ENCODE results near the gene DOK3. TPM values are rescaled to one million over a fixed set of nuclear protein-coding genes. Genes with fewer than 3 reads are reported as not detected.
"Not testable (repeated sequence)": the region's sequence is repeated elsewhere in the genome, so short reads cannot be mapped to it uniquely, and the experiment has no call there.

Gene DOK3
- total RNA-seq, 2 experiments from 2014 or later, result 9.8 TPM

DNA sequence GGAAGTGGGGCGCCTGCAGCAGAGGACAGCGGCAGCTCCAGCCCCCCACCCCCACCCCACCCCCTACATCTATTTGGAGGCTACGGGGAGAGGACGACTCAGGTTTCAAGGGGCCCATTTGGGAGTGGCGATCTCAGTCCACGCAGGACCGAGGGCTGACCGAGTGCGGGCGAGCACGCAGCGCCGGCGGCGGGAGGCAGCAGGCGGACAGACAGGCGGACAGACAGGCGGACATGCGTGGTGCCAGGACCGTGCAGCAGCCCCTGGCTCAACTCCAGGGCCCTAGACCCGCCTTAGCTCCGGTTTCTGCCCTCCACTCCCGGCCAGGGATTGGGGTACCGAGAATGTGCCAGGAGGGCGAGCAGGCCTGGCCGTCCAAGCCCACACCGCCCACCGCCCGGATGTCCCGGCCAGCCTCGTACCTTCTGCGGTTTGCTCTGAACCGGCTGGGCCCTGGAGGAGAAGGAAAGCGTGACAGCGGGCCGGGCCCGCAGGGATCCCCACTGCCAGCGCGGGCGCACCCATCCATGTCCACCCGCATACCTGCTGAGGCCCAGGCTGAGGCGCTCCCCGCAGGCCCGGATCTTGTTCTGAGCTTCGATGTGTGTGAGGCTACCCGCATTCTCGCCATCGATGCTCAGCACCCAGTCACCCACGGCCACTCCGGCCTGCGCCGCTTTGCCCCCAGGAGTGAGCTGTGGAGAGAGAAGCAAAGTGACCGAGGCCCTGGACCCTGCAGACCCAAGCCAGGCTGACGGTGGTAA, 17.5 kb downstream of the DOK3 start:
- CTCF ChIA-PET, result interaction anchor here (1.2 to 4.2 kb wide), 4 partner anchors 9 to 88 kb away, joined by 4 to 19 read pairs (median 6); no protein-coding TSS in a partner anchor
- POLR2A ChIA-PET, result interaction anchor here (1.5 kb wide), 1 partner anchor 16 kb away, joined by 4 read pairs; no protein-coding TSS in a partner anchor

DNA sequence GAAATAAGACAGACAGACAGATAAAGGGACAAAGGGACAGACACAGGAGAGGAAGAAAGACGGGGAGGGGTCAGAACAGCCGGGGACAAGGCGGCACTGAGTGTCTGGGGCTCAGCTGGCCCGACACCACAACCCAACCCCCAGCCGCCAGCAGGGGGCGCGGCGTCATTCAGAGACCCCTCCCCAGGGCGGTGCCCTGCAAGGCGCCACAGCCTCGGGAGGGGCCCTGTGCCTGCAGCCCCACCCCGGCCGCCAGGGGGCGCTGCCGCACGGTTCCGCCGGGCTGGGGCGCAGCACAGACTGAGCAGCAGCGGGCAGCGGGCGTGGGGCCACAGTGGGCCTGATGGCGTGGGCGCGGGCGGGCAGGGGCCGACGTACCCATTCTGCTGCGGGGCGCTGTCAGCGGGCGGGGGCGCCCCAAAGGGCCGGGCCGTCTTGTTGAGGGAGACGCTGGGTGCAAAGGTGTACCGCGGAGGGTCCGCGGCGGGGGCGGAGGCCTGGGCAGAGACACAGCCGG, 18.1 kb downstream of the DOK3 start:
- CTCF ChIA-PET, result interaction anchor here (1.2 to 1.4 kb wide), 2 partner anchors 13 to 17 kb away, joined by 3 to 4 read pairs; no protein-coding TSS in a partner anchor
- POLR2A ChIA-PET, result no interaction called here

DNA sequence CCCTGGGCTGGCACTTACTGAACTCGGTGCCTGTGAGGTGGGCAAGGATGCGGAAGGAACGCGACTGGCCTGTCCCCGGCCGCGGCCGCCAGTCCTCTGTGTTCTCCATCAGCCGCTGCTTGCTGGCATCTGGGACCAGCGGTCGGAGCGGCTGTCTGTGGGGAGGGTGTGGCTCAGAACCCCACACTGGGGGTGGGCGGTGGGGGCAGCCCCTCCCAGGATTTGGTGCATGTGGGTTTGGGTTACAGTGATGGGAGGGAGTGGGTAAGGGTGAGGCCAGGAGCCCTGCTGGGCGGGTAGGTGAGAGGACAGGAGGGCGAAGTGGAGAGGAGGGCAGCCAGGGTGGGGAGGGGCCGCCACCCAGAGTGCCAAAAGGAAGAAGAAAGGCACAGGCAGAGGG, 18.6 kb downstream of the DOK3 start:
- ChIA-PET CTCF (interaction anchor here (1.2 to 1.4 kb wide), 2 partner anchors 12 to 17 kb away, joined by 3 to 4 read pairs; no protein-coding TSS in a partner anchor), POLR2A (no interaction called here)

DNA sequence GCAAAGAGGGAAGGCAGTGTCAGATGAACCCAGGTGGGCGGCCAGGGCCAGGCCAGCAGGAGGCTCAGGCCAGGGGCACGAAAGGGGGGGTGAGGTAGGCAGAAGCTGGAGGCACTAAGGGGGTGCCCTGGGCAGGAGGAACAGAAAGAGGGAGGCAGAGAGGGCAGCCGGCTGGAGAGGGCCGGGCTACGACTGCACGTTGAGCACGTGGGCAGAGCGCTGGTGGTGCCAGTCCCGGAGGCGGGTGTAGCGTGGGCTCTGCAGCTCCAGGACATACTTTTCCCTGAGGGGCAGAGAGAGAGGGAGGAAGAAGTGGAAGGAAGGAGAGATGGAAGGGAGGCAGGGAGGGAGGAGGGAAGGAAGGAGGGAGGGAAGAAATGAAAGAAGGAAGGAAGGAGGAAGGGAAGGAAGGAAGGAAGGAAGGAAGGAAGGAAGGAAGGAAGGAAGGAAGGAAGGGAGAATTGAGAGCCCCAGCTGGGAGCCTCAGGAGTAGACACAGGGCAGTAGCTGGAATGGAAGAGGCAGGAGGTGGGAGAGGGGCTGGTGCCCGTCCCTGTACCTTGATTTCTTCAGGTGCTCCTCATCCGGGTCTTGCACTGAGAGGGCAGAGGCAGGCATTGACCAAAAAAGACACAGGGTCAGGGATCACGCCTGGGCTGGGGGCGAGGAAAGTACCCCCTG, 19.2 kb downstream of the DOK3 start:
- ChIA-PET POLR2A (interaction anchor here (0.7 kb wide), 1 partner anchor 86 kb away, joined by 9 read pairs; no protein-coding TSS in a partner anchor), CTCF (interaction anchor here (1.2 kb wide), 1 partner anchor 16 kb away, joined by 3 read pairs; no protein-coding TSS in a partner anchor)

DNA sequence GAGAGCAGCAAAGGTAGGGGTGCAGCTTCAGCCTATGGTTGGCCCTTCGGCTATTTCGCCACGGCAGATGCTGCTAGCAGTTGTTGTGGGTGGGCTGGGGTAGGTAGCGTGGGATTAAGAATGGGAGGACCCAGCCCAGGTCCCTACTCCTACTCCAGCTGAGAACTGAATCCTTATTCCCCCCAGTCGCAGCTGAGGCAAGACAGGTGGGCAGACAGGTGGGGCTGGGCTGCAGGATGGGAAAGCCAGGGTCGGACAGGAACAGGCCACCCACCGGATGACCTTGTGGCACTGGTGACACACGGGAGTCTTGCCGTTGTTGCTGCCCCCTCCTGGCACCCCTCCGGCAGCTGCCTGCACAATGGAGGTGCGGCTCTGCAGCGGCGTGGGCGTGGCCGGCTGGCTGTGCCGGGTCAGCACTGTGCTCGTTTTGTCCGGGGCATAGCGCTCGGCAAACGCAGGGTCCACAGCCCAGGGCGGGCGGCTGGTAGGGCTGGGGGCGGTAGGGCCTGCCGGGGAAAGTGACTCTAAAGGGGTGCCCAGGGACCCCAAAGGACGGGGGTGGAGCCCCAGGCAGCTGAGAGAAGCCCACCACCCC, 20.4 kb downstream of the DOK3 start:
- ChIA-PET POLR2A (interaction anchor here (0.6 kb wide), 1 partner anchor 9 kb away, joined by 3 read pairs; no protein-coding TSS in a partner anchor), CTCF (interaction anchor here (1.3 to 2.2 kb wide), 2 partner anchors 12 to 179 kb away, joined by 4 to 6 read pairs; no protein-coding TSS in a partner anchor)

DNA sequence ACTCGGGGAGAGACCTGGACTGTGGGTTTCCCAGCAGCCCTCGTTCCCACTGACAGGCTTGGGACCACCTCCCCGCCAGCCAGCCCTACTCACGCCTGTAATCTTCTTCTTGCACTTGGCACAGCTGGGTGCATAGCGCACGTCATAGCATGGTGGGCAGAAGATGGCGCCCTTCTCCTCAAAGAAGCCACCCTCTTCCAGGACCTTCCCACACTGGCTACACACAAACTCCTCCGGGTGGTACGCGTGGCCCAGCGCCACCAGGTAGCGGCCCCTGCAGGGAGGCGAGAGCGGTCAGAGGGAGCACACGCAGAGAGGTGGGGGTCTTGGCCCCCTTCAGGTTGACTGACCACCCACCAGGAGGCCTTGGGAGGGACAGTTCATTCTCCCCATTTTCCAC, 21.7 kb downstream of the DOK3 start:
- ChIA-PET POLR2A (no interaction called here), CTCF (interaction anchor here (1.3 to 2.2 kb wide), 3 partner anchors 14 to 178 kb away, joined by 3 to 6 read pairs (median 4); no protein-coding TSS in a partner anchor)

DNA sequence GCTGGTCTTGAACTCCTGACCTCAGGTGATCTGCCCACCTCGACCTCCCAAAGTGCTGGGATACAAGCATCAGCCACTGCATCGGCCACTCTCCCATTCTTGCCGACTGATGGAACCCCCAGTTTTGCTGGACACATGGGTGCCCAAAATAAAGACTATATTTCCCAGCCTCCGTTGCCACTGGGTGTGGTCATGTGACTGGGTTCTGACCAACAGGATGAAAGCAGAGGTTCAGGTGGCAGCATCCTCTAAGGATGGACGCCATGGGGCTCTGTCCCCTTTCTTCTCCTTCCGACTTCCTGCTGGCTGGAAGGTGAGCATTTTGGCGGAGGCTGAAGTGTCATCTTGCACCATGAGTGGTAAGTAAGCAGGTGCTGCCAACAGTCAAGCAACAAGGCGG, 22.5 kb downstream of the DOK3 start:
- POLR2A ChIA-PET, result no interaction called here
- CTCF ChIA-PET, result interaction anchor here (0.6 kb wide), 1 partner anchor 109 kb away, joined by 5 read pairs; no protein-coding TSS in a partner anchor

DNA sequence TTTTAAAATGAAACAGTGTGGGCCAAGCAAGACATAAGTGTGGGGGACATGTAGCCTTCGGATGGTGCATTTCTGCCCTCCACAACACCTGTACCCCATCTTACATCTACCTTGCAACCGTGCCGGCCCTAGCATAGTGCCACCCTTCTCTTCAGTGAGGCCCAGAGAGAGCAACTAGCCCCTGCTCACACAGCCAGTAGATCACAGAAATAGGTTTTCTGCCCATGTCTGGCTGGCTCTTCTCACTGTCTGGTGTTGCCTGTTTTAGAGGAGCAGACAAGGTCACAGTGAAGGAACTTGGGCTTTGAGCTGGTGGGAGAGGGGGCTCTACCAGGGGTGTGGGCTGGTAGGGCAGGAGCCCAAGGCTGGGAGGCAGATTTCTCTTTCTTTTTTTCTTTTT, 23.4 kb downstream of the DOK3 start:
- ChIA-PET POLR2A (no interaction called here), CTCF (no interaction called here)

DNA sequence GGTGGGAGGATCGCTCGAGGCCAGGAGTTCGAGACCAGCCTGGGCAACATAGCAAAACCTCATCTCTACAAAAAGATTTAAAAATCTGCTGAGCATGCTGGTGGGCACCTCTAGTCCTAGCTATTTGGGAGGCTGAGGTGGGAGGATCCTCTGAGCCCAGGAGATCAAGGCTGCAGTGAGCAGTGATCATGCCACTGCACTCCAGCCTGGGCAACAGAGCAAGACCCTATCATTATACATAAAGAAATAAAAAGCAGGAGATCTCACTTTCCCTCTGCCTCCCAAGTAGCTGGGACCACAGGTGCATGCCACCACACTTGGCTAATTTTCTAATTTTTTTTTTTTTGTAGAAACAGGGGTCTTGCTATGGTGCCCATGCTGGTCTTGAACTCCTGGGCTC, 23.9 kb downstream of the DOK3 start:
- POLR2A ChIA-PET, CTCF ChIA-PET: not testable (repeated sequence)

DNA sequence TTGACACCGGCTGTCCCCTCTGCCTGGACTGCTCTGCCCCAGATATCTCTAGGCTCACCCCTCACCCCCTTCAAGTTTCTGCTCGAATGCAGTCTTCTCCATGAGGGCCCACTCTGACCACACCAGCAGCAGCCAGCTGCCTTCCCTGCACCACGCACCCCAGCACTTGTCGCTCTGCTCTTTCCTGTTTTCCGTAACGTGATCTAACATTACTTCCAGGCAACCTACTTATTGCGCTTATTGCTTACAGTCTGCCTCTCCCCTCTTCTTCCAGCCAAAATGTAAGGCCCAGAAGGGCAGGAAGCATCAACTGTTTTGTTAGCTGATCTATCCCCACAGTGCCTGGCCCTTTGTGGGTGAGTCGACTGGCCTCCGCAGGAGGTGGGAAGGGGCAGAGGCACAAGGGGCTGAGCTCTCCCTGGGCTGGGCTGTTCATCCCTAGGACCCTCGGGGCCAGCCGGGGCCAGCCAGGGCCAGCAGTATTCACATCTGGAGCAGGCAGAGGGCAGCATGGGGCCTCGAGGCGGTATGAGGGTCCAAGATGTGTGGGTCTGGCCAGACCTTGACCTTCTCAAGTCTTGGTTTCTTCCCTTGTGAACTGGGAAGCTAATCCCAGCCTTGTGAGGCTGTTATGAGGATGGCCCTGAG, 24.6 kb downstream of the DOK3 start:
- CTCF ChIA-PET, result interaction anchor here (0.6 kb wide), 1 partner anchor 402 kb away, joined by 3 read pairs; no protein-coding TSS in a partner anchor
- POLR2A ChIA-PET, result no interaction called here

DNA sequence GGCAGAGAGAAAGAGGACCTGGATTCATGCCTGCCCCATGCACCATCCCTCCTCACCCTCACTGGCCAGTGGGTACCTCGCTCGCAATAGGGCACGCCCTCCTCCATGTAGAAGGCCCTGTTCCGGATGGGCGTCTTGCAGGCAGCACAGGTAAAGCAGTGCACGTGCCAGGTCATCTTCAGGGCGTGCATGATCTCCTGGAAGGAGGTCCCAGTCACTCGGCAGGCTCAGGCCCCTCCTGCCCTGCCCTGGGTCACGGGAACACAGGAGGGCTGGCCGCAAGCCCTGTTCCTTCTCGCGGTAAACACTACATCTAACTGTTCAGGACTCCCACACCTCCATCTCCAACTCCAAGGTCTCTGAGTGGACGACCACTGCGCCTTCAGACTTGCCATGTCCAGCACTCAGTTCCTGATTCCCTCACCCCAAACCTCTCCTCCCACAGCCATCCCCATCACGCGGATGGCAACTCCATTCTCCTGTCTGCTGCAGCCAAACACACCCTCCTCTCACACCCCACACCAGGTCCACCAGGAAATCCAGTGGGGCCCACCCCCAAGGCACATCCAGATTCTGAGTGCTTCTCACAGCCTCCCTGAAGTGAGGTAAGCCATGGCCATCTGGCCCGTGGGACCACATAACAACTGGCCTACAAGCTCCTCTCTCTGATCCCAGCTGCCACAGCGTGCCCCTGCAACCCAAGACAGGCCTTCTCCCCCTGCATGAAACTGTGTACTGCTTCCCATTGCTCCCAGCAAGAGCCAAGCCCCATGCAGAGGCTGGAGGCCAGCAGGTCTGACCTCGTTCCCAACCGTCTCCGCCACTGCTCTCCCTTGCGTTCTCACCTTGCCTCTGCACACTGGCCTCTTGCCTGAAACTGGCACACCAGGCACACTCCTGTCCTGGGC, 25.4 kb downstream of the DOK3 start:
- ChIA-PET POLR2A (no interaction called here), CTCF (no interaction called here)

DNA sequence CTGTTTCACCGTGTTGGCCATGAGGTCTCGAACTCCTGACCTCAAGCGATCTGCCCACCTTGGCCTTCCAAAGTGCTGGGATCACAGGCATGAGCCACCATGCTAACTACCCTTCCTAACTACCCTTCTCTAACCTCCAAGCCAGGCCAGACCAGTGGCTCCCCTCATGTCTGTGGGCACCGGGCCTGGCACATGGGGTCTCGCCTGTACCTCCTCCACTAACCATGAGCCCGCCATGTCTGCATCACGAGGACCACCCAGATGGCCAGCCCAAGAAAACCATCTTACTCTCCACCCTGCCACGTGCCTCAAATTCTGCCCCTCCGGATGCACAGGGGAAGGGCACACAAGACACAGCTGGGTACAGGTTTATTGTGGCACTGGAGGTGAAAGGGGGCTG, 26.6 kb downstream of the DOK3 start:
- CTCF ChIA-PET, result interaction anchor here (1.3 to 1.6 kb wide), 2 partner anchors 10 to 14 kb away, joined by 3 to 13 read pairs; partner anchors contain the start of gene PDLIM7
- POLR2A ChIA-PET, result interaction anchor here (0.6 kb wide), 1 partner anchor 11 kb away, joined by 4 read pairs; no protein-coding TSS in a partner anchor

DNA sequence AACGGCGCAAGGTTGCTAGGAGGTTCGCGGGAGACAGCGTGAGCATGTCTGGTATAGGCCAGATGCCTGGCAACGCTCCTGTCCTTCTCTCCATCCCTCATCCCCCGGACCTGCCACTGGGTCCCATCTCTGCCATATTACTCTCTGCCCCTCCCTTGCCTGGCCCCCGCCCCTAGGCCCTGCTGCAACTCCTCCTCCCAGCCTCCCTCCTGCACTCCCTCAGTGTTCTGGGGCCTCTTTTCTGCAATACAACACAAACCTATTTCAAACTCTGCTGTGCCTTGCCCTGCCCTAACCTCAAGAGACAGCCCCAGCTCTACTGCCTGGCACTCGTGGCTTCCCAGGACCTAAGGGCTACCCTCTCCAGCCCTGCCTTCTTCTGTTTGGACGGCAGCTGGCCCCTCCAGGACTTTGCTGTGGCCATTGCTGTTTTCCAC, 27.2 kb downstream of the DOK3 start:
- ChIA-PET POLR2A (no interaction called here), CTCF (interaction anchor here (1.3 to 1.6 kb wide), 2 partner anchors 11 to 15 kb away, joined by 3 to 13 read pairs; partner anchors contain the start of gene PDLIM7)

DNA sequence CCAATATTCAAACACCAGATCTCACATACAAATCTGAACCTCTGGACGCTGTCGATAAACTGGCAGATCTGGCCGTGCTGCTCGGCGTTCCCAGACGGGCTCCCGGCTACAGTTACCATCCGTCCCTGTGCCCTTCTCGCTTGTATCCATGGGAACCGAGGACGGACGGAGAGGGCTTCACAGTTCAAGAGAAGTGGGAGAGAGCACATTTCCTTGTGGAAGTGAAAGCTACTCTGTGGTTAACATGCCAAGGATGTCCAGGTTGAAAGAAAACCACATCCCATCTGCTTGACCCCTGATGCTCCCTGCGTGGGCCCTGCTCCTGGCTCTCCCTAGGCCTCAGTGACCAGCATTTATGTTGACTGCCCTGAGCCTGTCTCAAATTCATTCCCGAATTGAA, 29.9 kb downstream of the DOK3 start:
- ChIA-PET CTCF (interaction anchor here (1.1 to 3.6 kb wide), 3 partner anchors 12 to 24 kb away, joined by 4 to 16 read pairs (median 4); no protein-coding TSS in a partner anchor), POLR2A (interaction anchor here (0.6 kb wide), 1 partner anchor 101 kb away, joined by 3 read pairs; no protein-coding TSS in a partner anchor)

DNA sequence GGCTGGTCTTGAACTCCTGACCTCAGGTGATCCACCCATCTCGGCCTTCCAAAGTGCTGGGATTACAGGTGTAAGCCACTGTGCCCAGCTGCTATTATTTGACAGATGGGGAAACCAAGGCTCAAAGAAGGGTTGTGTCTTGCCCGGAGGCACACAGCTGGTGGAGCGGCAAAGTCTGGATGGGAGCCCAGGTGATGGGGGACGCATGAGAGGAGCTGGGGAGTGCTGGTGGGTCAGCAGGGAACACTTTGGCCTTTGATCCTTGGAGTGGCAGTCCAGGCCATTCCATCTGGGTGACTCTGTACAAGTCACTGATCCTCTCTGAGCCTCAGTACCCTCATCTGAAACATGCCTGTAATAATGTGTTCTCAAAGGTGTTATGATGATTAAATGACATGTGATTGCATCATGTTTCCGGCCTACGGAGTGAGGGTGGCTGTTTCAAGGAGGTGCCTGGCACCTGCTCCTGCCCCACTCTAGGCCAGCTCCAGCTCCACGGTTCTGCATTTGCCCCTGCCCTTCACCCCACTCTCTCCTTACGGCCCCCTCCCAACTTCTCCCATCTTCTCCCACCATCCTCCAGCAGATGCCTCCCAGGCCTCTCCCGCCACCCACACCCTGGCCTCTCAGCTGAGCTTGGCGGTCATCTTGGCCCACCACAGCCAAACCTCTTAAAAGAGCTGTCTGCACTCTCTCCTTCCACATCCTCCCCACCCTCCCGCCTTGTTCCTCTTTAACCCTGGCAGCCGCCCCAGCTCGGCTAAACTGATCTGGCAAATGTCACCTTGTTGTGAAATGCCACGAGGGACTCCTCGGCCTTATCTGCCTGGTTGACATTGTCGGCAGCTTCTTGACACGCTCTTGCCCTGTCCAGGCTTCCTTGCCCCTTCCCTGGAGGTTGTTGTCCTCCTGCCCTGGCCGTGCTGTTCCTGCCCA, 30.6 kb downstream of the DOK3 start:
- CTCF ChIA-PET, result interaction anchor here (0.8 to 3.6 kb wide), 7 partner anchors 13 to 88 kb away, joined by 3 to 16 read pairs (median 3); no protein-coding TSS in a partner anchor
- POLR2A ChIA-PET, result interaction anchor here (0.6 kb wide), 1 partner anchor 14 kb away, joined by 3 read pairs; no protein-coding TSS in a partner anchor

DNA sequence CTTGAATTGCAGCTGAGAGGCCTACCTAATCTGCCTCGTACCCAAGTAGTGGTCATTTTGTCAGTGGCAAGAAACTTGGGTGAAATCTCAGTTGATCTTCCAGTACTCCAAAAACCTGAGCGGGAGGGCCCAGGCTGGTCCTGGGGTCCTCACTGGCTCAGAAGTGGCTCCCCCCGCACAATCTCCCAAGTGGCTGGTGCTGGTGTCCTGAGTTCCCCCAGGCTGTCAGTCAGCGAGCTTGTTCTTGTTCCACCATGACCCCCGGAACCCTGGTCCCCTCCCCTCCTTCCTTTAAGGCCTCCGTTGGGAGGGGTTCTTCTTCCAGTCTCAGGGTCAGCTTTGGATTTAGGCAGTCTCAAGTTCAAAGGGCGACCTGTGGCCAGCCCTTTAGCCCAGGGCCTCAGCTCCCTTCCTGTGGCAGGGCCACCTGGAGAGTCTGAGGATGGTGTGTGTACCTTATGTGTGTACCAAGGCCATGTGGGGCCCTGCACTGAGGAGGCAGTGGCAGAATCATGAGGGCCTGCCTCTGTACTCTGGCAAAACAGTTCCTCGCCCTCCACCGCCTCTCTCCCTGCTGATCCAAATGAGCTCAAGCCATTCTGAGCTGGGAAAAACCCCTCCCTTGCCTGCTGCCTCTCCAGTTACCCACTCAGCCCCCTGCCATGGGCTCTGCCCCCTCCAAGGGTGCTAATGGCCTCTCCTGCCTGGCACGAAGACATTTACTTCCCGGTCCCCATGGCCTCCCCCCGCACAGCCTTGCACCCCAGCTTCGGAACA, 31.7 kb downstream of the DOK3 start:
- CTCF ChIA-PET, result interaction anchor here (0.8 to 3.6 kb wide), 8 partner anchors 14 to 87 kb away, joined by 3 to 16 read pairs (median 4); no protein-coding TSS in a partner anchor

More for the DNA sequence above, 31.7 kb downstream of the DOK3 start:
- POLR2A ChIA-PET, result no interaction called here
